Muscle of back (tissue), 11 donors: ENCODE results near the gene ANKRD13A. TPM values are rescaled to one million over a fixed set of nuclear protein-coding genes. Genes with fewer than 3 reads are reported as not detected.
"Not testable (repeated sequence)": the region's sequence is repeated elsewhere in the genome, so short reads cannot be mapped to it uniquely, and the experiment has no call there.

Experiments
- DNase-seq, 3 donors: peaks; one replicate each; pipeline versions ENCODE4 v3.0.0 to v3.0.0-alpha.2; 2013
- polyA plus RNA-seq, 10 donors: library from polyadenylated mRNA; unstranded; fragments of 120-200 nt; gene quantifications; one replicate each; pipeline ENCODE4 v1.2.1, GENCODE V29; 2013; ENCODE audit not compliant: insufficient read length in 10 of 10

The ANKRD13A gene
- polyA plus RNA-seq, 10 donors = 30.2 to 63.6 (median 43.6) TPM

GRCh38 chr12:110046451-110047187 is 47.4 kb downstream of the ANKRD13A start:
- no peak for DNase-seq

- peak in 1 of 3 donors; percentile 24 for DNase-seq
Measured at GRCh38 chr12:110047297-110047940, 48.2 kb downstream of the ANKRD13A start.

- DNase-seq = peak; percentile 97 to 99 (median 97)
Measured at GRCh38 chr12:110048242-110049027, 49.2 kb downstream of the ANKRD13A start, which contains the start of gene C12orf76. Gene C12orf76, minus strand, starts transcription at chr12:110048522. Its CDS starts 27 bp downstream, at chr12:110048495.

- not testable (repeated sequence) for DNase-seq
Measured at GRCh38 chr12:110049034-110049433, 49.8 kb downstream of the ANKRD13A start.

GRCh38 chr12:110049666-110050065 is 50.4 kb downstream of the ANKRD13A start:
- not testable (repeated sequence) for DNase-seq

- DNase-seq = no peak
Measured at GRCh38 chr12:110050927-110051326, 51.7 kb downstream of the ANKRD13A start.

- DNase-seq = peak in 1 of 3 donors; percentile 79
Measured at GRCh38 chr12:110055375-110056352, 56.4 kb downstream of the ANKRD13A start.

GRCh38 chr12:110056643-110057042 is 57.4 kb downstream of the ANKRD13A start:
- not testable (repeated sequence) for DNase-seq

GRCh38 chr12:110058875-110059615 is 59.8 kb downstream of the ANKRD13A start:
- no peak for DNase-seq

GRCh38 chr12:110059651-110060000 is 60.4 kb downstream of the ANKRD13A start:
- DNase-seq = no peak

GRCh38 chr12:110062241-110062640 is 63.0 kb downstream of the ANKRD13A start:
- no peak for DNase-seq

GRCh38 chr12:110065540-110065939 is 66.3 kb downstream of the ANKRD13A start:
- DNase-seq = no peak

GRCh38 chr12:110067531-110067930 is 68.3 kb downstream of the ANKRD13A start:
- DNase-seq = no peak

GRCh38 chr12:110068115-110068514 is 68.9 kb downstream of the ANKRD13A start:
- DNase-seq = not testable (repeated sequence)

GRCh38 chr12:110068654-110069053 is 69.4 kb downstream of the ANKRD13A start:
- DNase-seq = no peak

GRCh38 chr12:110071504-110071903 is 72.3 kb downstream of the ANKRD13A start:
- no peak for DNase-seq

- no peak for DNase-seq
Measured at GRCh38 chr12:110071967-110072366, 72.7 kb downstream of the ANKRD13A start.

GRCh38 chr12:110072636-110073035 is 73.4 kb downstream of the ANKRD13A start:
- not testable (repeated sequence) for DNase-seq

- peak; percentile 45 to 81 (median 49) for DNase-seq
Measured at GRCh38 chr12:110073049-110073831, 74.0 kb downstream of the ANKRD13A start.

- no peak for DNase-seq
Measured at GRCh38 chr12:110074089-110074488, 74.9 kb downstream of the ANKRD13A start.
